GM12873 (cell line): ENCODE measurements around the gene ITPRID1.

Source experiments
- CTCF ChIP-seq: IDR thresholded peaks from 2 replicates; pipeline ENCODE4 v1.5.1; 2012; ENCODE audit warnings: low read depth, mild to moderate bottlenecking, moderate library complexity, low read length, control low read depth; ENCODE audit not compliant: insufficient read depth; ENCODE audit errors: missing control alignments

ITPRID1 gene

GRCh38 chr7:31516680-31517502 lies 3.0 kb downstream of the ITPRID1 start:
- no peak for TF ChIP-seq CTCF

GRCh38 chr7:31517513-31517912 lies 3.6 kb downstream of the ITPRID1 start:
- TF ChIP-seq CTCF: no peak

- TF ChIP-seq CTCF: no peak
These were observed 4.9 kb downstream of the ITPRID1 start for GRCh38 chr7:31518766-31519165.

- no peak for TF ChIP-seq CTCF
These were observed 7.6 kb downstream of the ITPRID1 start for GRCh38 chr7:31521336-31522010.

- TF ChIP-seq CTCF: no peak
These were observed 13.0 kb downstream of the ITPRID1 start for GRCh38 chr7:31526864-31527263.

- no peak for TF ChIP-seq CTCF
These were observed 15.2 kb downstream of the ITPRID1 start for GRCh38 chr7:31529103-31529502.

- no peak for TF ChIP-seq CTCF
These were observed 31.7 kb downstream of the ITPRID1 start for GRCh38 chr7:31545549-31545948.
